Lung microvascular endothelial cell (primary cell): Measurements from ENCODE around the gene STK24. TPM values are rescaled to one million over a fixed set of nuclear protein-coding genes. Genes with fewer than 3 reads are reported as not detected.
"Not testable (repeated sequence)": the region's sequence is repeated elsewhere in the genome, so short reads cannot be mapped to it uniquely, and the experiment has no call there.

ENCODE experiments used
- DNase-seq, 2 donors: peaks; one replicate each; pipeline versions ENCODE4 v3.0.0 to v3.0.0-alpha.2; 2010; ENCODE audit warnings: low read depth in 2 of 2
- total RNA-seq: library from RNA; depleted of rRNA; stranded (reverse); fragments of >200 nt; gene quantifications from 2 replicates; pipeline ENCODE4 v1.2.1, GENCODE V29; 2014

STK24 gene
- total RNA-seq, 1 donor from 2014 or later: 23.2 TPM

DNA sequence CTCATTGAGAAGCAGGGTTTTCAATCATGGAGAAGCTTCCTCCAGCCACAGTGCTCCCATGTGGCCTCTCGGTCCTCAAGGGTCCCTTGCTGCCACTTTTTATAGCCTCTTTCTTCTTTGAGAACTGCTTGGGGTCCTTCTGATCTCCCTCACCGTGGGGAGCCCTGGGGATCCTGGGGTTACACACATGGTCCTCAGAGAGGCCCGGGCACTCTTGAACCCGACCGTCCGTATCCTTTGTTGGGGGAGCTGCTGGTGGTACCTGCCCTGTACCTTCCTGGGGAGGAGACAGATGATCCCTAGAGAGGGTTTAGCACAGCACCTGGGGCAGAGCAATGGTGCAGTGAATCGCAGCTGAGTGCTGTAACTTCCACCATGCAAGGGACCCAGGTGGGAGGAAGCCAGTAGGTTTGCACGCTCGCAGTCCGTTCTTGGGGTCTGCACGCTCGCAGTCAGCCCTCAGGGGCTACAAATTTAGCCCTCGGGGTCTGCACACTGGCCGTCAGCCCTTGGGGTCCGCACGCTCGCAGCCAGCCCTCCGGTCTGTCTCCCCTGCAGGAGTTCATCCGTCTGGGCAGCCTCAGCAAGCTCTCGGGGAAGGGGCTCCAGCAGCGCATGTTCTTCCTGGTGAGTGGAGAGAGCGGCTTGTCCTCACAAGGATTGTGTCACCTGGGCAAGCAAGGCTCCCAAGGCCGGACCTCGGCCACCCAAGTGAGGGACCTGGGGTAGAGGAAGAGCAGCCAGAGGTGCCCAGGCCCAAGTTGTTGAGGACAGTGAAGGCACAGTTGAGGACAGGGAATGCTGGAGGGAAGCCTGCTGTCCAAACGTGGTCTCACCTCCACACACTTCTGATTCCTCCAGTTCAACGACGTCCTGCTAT is 138.4 kb downstream of the STK24 start:
- no peak for DNase-seq

DNA sequence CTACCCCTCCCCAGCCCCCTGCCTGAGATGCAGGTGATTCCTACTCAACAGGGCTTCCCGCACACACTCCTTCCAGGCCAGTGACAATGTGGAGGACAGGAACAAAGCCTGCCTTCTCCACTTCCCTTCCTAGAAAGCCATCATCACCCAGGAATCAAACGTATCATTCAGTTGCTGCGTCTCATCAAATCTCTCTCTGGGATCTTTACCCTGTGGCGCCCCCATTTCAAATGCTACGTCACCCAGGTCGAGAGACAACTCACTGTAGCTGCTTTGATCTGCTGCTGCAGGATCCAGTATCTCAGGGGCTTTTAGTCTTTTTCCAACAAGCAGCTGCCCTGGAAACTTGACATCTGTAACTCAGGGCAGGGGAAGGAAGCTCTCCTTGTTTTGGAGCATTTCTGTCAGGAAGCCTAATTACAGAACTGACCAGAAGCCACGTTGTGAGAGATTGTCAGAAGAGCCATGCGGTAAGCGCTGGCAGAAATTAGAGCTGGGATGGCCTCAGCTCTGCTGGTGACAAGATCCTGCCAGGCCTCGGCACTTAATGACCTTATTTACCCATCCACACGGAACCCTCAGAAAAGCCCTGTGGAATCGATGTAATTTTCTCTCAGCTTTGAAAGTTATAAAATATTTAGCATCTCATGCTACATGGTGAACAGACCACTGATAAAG is 140.5 kb downstream of the STK24 start:
- DNase-seq: no peak

DNA sequence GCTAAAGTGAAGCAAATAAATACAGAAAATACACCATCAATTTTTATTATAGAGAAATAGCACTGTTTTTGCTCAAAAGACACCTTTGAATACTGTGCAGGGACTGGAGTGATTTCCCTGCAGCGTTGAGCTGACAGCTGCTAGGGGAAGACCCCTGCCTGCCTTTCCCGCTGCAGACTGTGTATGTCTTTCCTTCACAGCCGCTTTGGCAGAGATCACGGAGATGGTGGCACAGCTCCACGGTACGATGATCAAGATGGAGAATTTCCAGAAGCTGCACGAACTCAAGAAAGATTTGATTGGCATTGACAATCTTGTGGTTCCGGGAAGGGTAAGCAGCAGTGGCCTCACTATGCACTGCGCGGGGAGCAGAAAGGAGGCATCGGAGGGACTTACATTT is 141.5 kb downstream of the STK24 start:
- DNase-seq: no peak

DNA sequence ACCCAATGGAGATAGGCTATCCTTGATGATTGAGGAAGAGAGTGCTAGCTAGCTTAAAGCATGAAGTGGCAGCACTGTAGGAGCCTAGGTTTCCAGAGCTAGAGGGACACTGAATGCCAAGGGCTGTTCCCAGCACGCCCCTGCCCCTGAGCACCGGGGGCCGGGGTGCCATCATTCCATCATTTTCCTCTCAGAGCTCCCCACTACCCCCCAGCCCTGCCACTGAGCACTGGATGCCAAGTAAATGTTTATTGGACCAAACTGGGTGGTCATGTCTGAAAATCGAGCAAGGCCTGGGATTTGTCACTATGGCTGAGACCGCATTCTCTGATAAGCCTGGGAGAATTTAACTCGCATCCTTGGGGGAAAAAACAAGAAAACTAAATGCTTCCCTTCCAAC is 142.8 kb downstream of the STK24 start:
- no peak for DNase-seq

DNA sequence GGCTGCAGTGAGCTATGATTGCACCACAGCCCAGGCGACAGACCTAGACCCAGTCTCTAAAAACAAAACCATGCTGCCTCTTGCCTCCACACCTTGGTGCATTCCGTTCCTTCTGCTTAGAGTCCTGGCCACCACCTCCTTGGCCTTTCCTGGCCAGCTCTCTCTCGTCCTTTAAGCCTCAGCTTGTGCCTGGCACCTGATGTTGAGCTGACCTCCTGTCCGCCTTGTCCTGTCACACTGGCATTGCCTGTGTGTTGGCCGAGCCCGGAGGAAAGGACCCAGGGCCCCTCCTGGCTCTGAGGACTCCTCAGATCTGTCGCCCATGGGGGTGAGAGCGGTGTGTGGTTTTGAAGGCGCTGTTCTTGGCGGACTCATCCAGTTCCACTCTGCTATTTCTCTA is 143.3 kb downstream of the STK24 start:
- DNase-seq: no peak

DNA sequence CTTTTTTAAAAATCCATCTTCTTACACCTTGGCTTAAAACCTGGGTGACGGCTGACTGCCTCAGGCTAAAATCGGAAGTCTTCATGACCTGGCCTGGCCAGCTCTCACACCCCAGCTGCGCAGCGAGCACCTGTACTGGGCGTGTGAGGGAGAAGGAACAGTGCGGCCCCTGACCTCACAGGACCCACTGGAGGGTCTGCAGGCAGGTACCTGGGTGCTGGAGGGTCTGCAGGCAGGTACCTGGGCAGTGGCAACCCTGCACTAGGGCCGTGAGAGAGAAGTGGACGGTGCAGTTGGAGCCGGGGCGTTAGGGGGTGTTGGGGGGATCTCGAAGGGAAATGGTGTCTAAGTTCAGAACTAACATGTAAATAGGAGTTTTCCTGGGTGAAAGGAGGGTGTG is 144.3 kb downstream of the STK24 start:
- no peak for DNase-seq

DNA sequence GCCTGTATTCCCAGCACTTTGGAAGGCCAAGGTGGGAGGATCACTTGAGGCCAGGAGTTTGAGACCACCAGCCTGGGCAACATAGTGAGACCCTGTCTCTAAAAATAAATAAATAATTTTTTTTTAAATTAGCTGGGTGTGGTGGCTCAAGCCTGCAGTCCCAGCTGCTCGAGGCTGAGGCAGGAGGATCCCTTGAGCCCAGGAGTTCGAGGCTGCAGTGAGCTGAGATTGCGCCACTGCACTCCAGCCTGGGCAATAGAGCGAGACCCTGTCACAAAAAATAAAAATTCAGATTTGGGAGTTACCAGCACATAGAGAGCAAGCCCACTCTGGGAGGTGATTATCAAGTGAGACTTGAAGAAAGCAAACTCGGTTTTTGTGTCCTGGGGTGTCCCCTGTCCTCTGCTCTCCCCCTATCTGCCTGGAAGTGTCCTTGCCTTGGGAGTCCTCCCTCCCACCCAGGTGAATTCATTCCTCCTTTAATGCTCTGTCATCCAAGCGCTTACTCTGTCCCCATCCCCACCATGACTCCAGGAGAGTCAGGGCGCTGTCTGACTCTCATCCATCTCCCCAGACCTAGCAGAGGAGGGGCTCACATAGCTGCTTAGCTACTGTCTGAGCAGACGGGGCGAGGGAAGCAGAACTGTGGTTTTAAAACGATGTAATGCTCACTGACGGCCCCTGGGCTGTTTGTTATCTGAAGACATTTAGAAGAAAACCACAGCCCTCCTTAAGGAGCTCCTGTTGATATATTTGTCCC is 146.8 kb downstream of the STK24 start:
- DNase-seq: no peak

DNA sequence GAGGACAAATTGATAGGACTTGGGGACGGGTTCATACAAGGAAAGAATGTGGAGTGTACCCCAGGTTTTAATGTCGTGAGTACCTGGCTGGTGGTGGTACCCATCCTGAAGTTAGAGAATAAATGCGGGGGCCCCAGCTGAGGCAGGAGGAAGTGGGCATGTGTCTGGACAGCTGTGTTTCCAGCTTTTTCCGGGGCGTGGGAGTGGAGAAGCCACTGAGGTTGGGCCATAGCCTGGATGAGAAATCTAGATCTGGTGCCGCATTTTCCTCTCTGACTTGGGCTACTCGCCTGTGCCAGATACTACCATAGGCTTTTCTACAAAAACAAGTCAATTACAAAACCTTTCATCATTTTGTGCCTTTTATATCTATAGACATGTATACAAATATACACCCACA is 147.4 kb downstream of the STK24 start:
- DNase-seq: no peak

DNA sequence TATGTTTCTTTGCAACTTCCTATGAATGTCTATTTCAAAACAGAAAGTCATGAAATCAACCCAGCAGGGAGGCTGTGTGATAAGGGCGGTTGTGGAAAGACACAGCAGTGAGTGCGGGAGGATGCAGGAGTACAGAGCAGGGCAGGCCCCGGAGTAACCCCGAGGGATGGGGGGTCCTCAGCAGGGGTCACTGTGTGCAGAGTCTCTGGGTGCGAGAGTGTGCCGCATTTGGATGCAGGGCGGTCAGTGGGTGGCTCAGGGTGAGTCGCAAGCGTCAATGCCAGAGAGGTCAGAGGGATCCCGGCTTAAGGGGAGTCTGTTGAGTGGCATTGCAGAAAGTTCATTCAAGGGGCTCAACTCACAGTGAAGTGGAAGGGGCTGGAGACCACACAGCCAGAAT is 147.8 kb downstream of the STK24 start:
- DNase-seq: no peak

DNA sequence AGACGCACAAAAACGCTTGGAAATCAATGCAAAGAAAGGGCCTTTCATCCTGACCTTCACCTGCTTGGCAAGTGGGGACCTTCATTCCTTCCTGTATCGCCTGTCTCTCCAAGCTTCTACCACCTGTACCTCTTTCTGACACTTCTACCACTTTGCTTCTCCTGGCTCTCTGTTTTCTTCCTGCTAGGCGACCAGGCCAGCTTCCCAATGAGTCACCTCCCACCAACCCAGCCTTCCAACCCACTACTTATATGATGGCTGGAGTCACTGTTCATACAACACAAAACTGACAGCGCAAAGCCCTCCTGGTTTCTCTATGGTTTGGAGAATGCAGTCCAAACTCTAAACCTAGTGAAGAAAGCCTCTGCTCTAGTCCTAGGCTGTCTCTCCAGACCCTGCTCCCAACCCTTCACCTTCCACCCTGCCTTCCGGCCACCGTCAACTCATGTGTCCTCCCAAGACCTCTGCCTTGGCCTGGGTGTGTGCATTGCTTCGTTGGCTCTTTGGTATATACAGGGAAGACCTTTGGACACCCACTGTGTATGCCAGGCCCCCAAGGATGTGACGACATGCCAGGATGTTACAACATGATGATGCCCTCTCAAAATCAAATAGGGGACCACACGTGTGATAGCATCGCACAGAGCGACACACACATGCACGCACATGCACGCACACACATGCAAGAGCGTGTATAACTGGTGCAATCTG is 148.5 kb downstream of the STK24 start:
- no peak for DNase-seq

DNA sequence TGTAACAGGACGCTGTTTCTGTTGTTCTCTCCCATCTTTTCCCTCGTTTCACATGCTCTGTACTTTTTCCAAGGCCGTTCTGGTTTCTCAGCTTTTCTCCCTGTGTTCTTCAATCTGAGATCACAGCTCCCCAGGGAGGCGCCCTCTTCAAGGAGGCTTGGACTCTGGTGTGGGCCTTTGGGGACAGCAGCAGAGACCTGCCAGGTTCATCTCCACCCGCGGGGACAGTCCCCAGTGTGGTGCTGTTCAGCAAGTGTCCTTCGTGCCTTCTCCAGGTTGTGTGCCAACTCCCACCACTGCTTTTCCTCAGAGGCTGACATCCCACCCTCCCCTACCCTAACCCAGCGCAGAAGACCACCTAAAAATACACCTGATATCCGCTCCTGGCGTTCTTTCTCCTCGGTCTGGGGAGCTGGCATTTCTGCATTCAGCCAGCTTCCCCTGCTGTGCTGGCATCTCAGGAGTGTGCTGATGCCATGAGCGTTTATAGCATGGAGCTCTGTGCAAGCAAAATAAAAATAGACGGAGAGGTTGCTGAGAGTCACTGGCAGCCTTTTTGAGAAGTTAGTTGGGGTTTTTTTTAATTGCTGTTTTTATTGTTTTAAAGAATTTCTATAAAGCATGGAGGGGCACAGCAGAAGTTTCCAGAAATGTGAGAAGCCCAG is 149.4 kb downstream of the STK24 start:
- no peak for DNase-seq

DNA sequence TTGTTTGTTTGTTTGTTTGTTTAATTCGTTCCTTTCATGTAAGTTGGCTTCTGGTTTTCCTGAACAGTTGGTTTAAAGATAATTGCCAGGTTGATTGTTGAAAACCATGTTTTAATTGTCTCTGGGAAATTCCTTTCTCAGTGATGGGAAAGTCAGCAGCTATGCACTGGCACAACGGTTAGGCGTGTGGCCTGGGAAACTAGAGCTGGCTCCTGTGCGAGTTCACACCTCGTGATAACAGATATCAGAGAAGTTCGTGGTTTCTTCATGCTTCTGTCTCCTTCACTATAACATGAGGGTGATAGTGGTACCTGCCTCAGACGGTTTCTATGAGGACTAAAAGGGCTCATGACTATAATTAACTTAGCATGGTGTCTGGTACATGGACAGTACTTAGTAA is 153.5 kb downstream of the STK24 start:
- DNase-seq: no peak

DNA sequence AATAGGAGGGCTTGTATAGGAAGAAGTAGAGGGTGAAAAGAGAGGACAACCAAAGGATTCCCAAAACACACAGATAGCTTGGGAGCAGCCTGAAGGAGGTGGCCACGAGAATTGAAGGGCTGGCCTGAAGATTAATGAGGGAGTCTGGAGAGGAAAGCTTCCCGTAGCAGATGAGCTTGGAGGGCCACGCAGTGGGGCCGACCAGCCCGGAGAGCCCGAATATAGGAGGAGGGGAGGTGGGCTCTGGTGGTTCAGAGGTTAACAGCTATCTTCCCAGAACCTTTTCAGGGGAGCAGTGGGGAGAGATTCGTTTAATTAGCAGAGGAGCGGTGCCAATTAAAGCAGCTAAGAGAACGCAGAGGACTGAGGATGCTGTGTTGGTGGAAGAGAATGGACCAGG is 154.9 kb downstream of the STK24 start:
- no peak for DNase-seq

DNA sequence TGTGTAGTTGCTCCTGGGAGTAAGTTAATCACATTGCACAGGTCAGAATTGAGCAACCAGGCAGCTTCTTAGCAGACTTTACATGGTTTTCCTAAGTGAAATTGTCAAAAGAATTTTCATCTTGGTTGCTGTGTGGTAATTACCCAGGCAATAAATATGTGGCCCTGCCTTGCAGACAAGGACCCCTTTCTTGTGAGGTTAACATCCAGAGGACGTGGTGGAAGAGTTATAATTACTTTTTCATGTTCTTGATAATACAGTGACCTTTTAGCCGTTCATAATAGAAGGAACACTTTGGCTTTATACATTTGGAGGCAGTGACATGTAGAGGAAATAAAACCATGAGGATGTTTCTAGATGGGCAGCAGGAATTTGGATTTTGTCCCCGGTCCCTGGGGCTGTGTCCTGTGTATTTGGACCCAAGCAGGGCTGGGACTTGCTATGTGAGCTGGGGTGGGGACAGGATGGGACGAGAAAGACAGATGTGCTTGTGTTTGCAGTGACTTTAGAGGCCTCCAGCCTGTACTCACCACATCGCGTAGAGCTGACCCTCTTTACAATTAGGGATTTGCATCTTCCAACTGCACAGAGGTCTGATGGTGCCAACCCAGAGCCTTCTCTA is 156.2 kb downstream of the STK24 start:
- DNase-seq: no peak

DNA sequence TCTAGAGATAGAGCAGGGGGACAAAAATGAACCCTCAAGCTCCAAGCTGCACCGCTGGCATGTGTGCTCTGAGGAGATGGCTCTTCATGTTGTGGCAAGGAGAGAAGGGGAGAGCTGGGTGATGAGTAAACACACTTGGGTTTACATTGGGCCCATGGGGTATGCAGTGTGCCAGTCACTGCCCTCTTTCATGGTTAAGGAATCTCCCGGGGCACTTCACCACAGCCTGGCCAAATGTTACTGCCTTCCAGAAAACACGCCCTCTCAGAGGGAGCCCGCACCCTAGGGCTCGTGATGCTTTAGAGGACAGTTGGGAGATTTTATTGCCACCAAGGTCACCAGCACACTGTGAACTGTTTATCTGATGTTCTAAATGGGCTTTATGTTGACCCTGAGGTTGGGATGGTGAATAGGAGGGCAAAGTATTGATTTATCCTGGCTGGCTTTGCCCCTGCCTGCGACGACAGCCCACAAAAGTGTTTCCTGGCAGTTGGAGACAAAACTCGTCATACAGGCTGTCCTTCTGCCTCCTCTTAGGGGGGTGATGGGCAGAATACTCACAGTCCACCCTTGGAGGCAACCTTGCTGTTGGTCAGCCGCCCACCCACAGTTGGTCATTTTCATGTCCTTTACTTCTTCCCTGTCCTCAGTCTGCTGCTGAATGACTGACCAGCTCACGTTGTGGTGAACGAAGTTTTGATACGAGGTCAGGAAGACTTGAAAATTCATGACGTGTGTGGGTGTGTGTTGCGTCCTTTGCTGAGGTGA is 156.9 kb downstream of the STK24 start:
- no peak for DNase-seq

DNA sequence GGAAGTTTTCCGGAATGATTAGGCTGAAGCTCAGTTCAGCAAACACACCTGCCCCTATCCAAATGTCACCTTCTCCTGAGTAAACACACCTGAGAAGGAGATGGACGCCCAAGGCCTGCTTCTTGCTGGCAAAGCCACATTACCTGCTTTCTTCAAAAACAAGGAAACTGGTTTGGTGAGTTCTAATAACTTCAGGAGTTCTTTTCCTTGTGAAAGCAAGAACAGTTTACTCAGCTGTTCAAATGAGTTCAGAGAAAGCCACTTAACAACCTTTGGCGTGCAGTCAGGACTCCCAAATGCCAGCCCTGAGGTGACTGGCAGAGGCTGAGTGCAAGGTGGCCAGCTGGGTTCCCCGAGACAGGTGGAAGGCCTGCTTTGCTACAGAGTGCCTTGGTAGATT is 160.5 kb downstream of the STK24 start:
- DNase-seq: no peak

DNA sequence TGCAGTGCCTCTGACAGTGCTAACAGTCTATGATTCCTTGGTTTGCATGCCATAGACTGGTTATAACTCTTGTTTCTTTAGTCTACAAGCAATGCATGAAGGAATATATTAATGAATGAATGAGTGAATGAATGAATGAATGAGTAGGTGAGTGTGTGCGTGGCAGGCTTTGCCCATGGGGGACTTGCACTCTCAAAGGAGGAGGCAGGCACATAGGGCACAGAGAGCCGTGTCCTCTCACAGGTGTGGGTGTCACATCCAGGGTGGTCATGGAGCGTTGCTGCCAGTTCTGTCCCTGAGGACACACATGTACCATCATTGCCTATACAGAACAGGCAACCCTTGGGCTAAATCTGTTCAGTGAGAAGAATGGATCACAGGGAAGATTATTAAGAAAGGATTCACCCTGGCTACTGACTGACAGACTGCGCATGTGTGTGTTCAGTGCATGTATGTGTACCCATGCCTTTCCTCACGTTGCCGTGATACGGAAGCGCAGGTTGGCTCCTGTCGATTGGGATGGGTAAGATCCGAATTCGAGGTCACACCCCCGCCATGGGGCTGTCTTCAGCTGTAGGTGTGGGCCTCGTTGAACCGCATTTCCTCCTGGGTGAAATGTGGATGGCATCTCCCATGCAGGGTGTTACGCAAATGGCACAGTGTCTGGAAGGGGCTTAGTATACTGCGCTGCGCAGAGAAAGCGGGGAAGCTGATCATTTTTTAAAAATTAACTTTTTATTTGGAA is 161.4 kb downstream of the STK24 start:
- no peak for DNase-seq

DNA sequence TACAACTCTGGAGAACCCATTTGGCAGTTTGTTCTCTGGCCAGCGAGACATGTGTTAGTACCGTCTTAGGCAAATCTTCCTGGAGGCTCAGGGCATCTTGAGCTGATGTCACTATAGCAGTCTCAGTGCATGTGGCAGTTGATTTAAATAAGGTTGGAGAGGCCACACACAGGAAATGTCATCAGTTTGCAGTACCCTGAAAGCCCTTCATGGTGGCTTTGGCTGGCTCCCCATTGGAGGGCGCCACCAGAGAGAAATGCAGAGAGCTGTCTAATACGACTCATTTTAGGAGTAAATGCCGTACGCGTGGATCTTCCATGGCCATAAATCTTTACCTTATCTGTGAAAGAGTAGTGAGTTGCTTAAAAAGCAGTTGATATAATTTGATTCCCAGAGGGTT is 163.1 kb downstream of the STK24 start:
- no peak for DNase-seq

DNA sequence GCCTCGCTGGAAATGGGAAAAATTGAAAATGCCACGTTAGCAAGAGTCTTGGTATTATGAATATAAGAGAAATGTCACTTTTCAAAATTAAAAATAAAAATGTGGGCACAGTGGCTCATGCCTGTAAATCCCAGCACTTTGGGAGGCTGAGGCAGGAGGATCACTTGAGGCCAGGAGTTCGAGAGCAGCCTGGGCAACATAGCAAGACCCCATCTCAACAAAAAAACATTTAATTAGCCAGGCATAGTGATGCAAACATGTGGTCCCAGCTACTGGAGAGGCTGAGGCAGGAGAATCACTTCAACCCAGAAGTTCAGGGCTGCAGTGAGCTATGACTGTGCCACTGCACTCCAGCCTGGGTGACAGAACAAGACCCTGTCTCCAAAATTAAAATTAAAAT is 163.6 kb downstream of the STK24 start:
- not testable (repeated sequence) for DNase-seq
